ENCODE data around the gene UTP11. TPM values are rescaled to one million over a fixed set of nuclear protein-coding genes. Genes with fewer than 3 reads are reported as not detected.

Gene UTP11
- total RNA-seq, 5 donors from 2014 or later (not counting 1 experiment from before 2014, with no cell fraction given): 8.5 to 18.3 (median 15.9) TPM

- no peak overlapping the region for H3K4me3 ChIP-seq (ENCODE audit: control insufficient read depth in 1 of 2, extremely low read depth in 1 of 2, low read length in 1 of 2)
- ChIA-PET POLR2A (interaction anchor here in 1 of 2 donors (0.5 kb wide), 1 partner anchor 139 kb away, joined by 3 read pairs; no protein-coding TSS in a partner anchor), CTCF (no interaction called here)
- DNase-seq: no peak
- WGBS (ENCODE audit: insufficient coverage): 100% methylated on average over 6 of the region's 11 CpGs
- no peaks in the 10 kb centered on the region for H3K9me3 ChIP-seq
- Mint-ChIP-seq H3K4me3 (peak overlapping the region in 1 of 3 donors; percentile 100), H3K36me3 (peaks cover 22% of the 10 kb centered on the region), H3K27me3 (no peaks in the 10 kb centered on the region), H3K27ac (no peak overlapping the region), H3K9me3 (no peaks in the 10 kb centered on the region), H3K4me1 (peaks cover 38 to 55% (median 55%) of the 10 kb centered on the region in 3 donors)
- H3K27me3 ChIP-seq (replicated peaks in 1 of 2; ENCODE audit: control insufficient read depth in 2 of 2, extremely low read depth in 1 of 2, insufficient read depth in 2 of 2, low read length in 1 of 2): no peaks in the 10 kb centered on the region
- H3K36me3 ChIP-seq (ENCODE audit: control insufficient read depth in 2 of 2, extremely low read depth in 1 of 2, insufficient read depth in 1 of 2, low read length in 1 of 2): peaks cover 5 to 30% of the 10 kb centered on the region in 2 donors
- ATAC-seq (replicated peaks in 1 of 4): no peak
- H3K4me1 ChIP-seq (ENCODE audit: control insufficient read depth in 1 of 2, extremely low read depth in 1 of 2, insufficient read depth in 2 of 2, low read length in 2 of 2): peaks cover 16 to 36% of the 10 kb centered on the region in 2 experiments
- H3K27ac ChIP-seq (ENCODE audit: low read length): no peak overlapping the region
These were observed 2.3 kb downstream of the UTP11 start for GRCh38 chr1:38014724-38015424.

- H3K4me3 Mint-ChIP-seq: no peak overlapping the region
- 93% methylated on average over 5 of the region's 6 CpGs for WGBS (ENCODE audit: insufficient coverage)
- Histone ChIP-seq H3K27ac (ENCODE audit: low read length) (no peak overlapping the region), H3K27me3 (replicated peaks in 1 of 2; ENCODE audit: control insufficient read depth in 2 of 2, extremely low read depth in 1 of 2, insufficient read depth in 2 of 2, low read length in 1 of 2) (no peaks in the 10 kb centered on the region), H3K4me1 (ENCODE audit: control insufficient read depth in 1 of 2, extremely low read depth in 1 of 2, insufficient read depth in 2 of 2, low read length in 2 of 2) (peaks cover 16 to 29% of the 10 kb centered on the region in 2 experiments), H3K9me3 (no peaks in the 10 kb centered on the region), H3K36me3 (ENCODE audit: control insufficient read depth in 2 of 2, extremely low read depth in 1 of 2, insufficient read depth in 1 of 2, low read length in 1 of 2) (peaks cover 5 to 40% of the 10 kb centered on the region in 2 donors), H3K4me3 (ENCODE audit: control insufficient read depth in 1 of 2, extremely low read depth in 1 of 2, low read length in 1 of 2) (no peak overlapping the region)
- H3K36me3 Mint-ChIP-seq: peaks cover 28% of the 10 kb centered on the region
- DNase-seq: no peak
- no peaks in the 10 kb centered on the region for H3K27me3 Mint-ChIP-seq
- no peaks in the 10 kb centered on the region for H3K9me3 Mint-ChIP-seq
- peaks cover 38 to 49% (median 47%) of the 10 kb centered on the region in 3 donors for H3K4me1 Mint-ChIP-seq
- CTCF ChIA-PET: no interaction called here
- no peak for ATAC-seq (replicated peaks in 1 of 4)
- POLR2A ChIA-PET: no interaction called here
- peak overlapping the region; percentile 34 to 63 for H3K27ac Mint-ChIP-seq
These were observed 3.6 kb downstream of the UTP11 start for GRCh38 chr1:38015978-38016725.

GRCh38 chr1:38018864-38019343, 6.4 kb downstream of the UTP11 start:
- H3K4me3 Mint-ChIP-seq: no peak overlapping the region
- Histone ChIP-seq H3K36me3 (ENCODE audit: control insufficient read depth in 2 of 2, extremely low read depth in 1 of 2, insufficient read depth in 1 of 2, low read length in 1 of 2) (peaks cover 5 to 66% of the 10 kb centered on the region in 2 donors), H3K4me1 (ENCODE audit: control insufficient read depth in 1 of 2, extremely low read depth in 1 of 2, insufficient read depth in 2 of 2, low read length in 2 of 2) (peaks cover 5 to 7% of the 10 kb centered on the region in 2 experiments), H3K27ac (ENCODE audit: low read length) (no peak overlapping the region), H3K9me3 (no peaks in the 10 kb centered on the region), H3K27me3 (replicated peaks in 1 of 2; ENCODE audit: control insufficient read depth in 2 of 2, extremely low read depth in 1 of 2, insufficient read depth in 2 of 2, low read length in 1 of 2) (no peaks in the 10 kb centered on the region), H3K4me3 (ENCODE audit: control insufficient read depth in 1 of 2, extremely low read depth in 1 of 2, low read length in 1 of 2) (no peak overlapping the region)
- peaks cover 42% of the 10 kb centered on the region for H3K36me3 Mint-ChIP-seq
- H3K27me3 Mint-ChIP-seq: no peaks in the 10 kb centered on the region
- peak overlapping the region in 1 of 2 donors; percentile 21 for H3K27ac Mint-ChIP-seq
- DNase-seq (peak in 1 of 35 experiments; percentile 47), ATAC-seq (replicated peaks in 1 of 4) (peak in 3 of 4 experiments; percentile 49 to 63 (median 51))
- POLR2A ChIA-PET: interaction anchor here in 1 of 2 donors (0.9 kb wide), 1 partner anchor 86 kb away, joined by 16 read pairs; no protein-coding TSS in a partner anchor
- 73% methylated on average over 5 of the region's 6 CpGs for WGBS (ENCODE audit: insufficient coverage)
- H3K4me1 Mint-ChIP-seq: peaks cover 19 to 24% (median 22%) of the 10 kb centered on the region in 3 donors
- no peaks in the 10 kb centered on the region for H3K9me3 Mint-ChIP-seq
- CTCF ChIA-PET: interaction anchor here in 1 of 2 donors (0.5 to 1.8 kb wide), 10 partner anchors 9 to 336 kb away, joined by 3 to 5 read pairs (median 4); partner anchors contain the start of gene SF3A3

GRCh38 chr1:38020396-38020795, 7.9 kb downstream of the UTP11 start:
- Histone ChIP-seq H3K9me3 (no peaks in the 10 kb centered on the region), H3K4me3 (ENCODE audit: control insufficient read depth in 1 of 2, extremely low read depth in 1 of 2, low read length in 1 of 2) (no peak overlapping the region)
- POLR2A ChIA-PET: no interaction called here

GRCh38 chr1:38021969-38022368, 9.4 kb downstream of the UTP11 start:
- Histone ChIP-seq H3K4me3 (ENCODE audit: control insufficient read depth in 1 of 2, extremely low read depth in 1 of 2, low read length in 1 of 2) (no peak overlapping the region), H3K4me1 (ENCODE audit: control insufficient read depth in 1 of 2, extremely low read depth in 1 of 2, insufficient read depth in 2 of 2, low read length in 2 of 2) (peaks cover 0 to 3% of the 10 kb centered on the region in 2 experiments), H3K27ac (ENCODE audit: low read length) (no peak overlapping the region), H3K27me3 (replicated peaks in 1 of 2; ENCODE audit: control insufficient read depth in 2 of 2, extremely low read depth in 1 of 2, insufficient read depth in 2 of 2, low read length in 1 of 2) (no peaks in the 10 kb centered on the region), H3K36me3 (ENCODE audit: control insufficient read depth in 2 of 2, extremely low read depth in 1 of 2, insufficient read depth in 1 of 2, low read length in 1 of 2) (peaks cover 11 to 81% of the 10 kb centered on the region in 2 donors), H3K9me3 (no peaks in the 10 kb centered on the region)
- ATAC-seq (replicated peaks in 1 of 4) (no peak), DNase-seq (no peak)
- Mint-ChIP-seq H3K4me3 (no peak overlapping the region), H3K4me1 (peaks cover 5 to 11% (median 6%) of the 10 kb centered on the region in 3 donors), H3K36me3 (peaks cover 47% of the 10 kb centered on the region), H3K27me3 (no peaks in the 10 kb centered on the region), H3K9me3 (no peaks in the 10 kb centered on the region), H3K27ac (no peak overlapping the region)
- ChIA-PET POLR2A (interaction anchor here in 1 of 2 donors (0.7 kb wide), 1 partner anchor 32 kb away, joined by 5 read pairs; the partner anchor contains the start of gene SF3A3), CTCF (no interaction called here)
- 60% methylated on average over 1 of the region's 5 CpGs for WGBS (ENCODE audit: insufficient coverage)

More at GRCh38 chr1:38020396-38020795, 7.9 kb downstream of the UTP11 start:
- CTCF ChIA-PET: interaction anchor here in 1 of 2 donors (1.8 kb wide), 1 partner anchor 10 kb away, joined by 5 read pairs; no protein-coding TSS in a partner anchor
- H3K4me3 Mint-ChIP-seq: no peak overlapping the region
- H3K27me3 ChIP-seq (replicated peaks in 1 of 2; ENCODE audit: control insufficient read depth in 2 of 2, extremely low read depth in 1 of 2, insufficient read depth in 2 of 2, low read length in 1 of 2): no peaks in the 10 kb centered on the region
- peaks cover 12 to 74% of the 10 kb centered on the region in 2 donors for H3K36me3 ChIP-seq (ENCODE audit: control insufficient read depth in 2 of 2, extremely low read depth in 1 of 2, insufficient read depth in 1 of 2, low read length in 1 of 2)
- H3K36me3 Mint-ChIP-seq: peaks cover 49% of the 10 kb centered on the region
- H3K27ac ChIP-seq (ENCODE audit: low read length): no peak overlapping the region
- H3K27me3 Mint-ChIP-seq: no peaks in the 10 kb centered on the region
- WGBS (ENCODE audit: insufficient coverage): no CpG with 5 or more reads among the region's 2 CpGs
- ATAC-seq (replicated peaks in 1 of 4) (no peak), DNase-seq (no peak)
- no peaks in the 10 kb centered on the region for H3K9me3 Mint-ChIP-seq
- no peak overlapping the region for H3K27ac Mint-ChIP-seq
- H3K4me1 ChIP-seq (ENCODE audit: control insufficient read depth in 1 of 2, extremely low read depth in 1 of 2, insufficient read depth in 2 of 2, low read length in 2 of 2): peaks cover 0 to 2% of the 10 kb centered on the region in 2 experiments
- peaks cover 7 to 13% (median 12%) of the 10 kb centered on the region in 3 donors for H3K4me1 Mint-ChIP-seq

GRCh38 chr1:38022810-38023209, 10.3 kb downstream of the UTP11 start:
- POLR2A ChIA-PET: no interaction called here
- Histone ChIP-seq H3K4me3 (ENCODE audit: control insufficient read depth in 1 of 2, extremely low read depth in 1 of 2, low read length in 1 of 2) (no peak overlapping the region), H3K27me3 (replicated peaks in 1 of 2; ENCODE audit: control insufficient read depth in 2 of 2, extremely low read depth in 1 of 2, insufficient read depth in 2 of 2, low read length in 1 of 2) (no peaks in the 10 kb centered on the region), H3K36me3 (ENCODE audit: control insufficient read depth in 2 of 2, extremely low read depth in 1 of 2, insufficient read depth in 1 of 2, low read length in 1 of 2) (peaks cover 13 to 72% of the 10 kb centered on the region in 2 donors), H3K4me1 (ENCODE audit: control insufficient read depth in 1 of 2, extremely low read depth in 1 of 2, insufficient read depth in 2 of 2, low read length in 2 of 2) (peaks cover 0 to 10% of the 10 kb centered on the region in 2 experiments), H3K27ac (ENCODE audit: low read length) (no peak overlapping the region), H3K9me3 (no peaks in the 10 kb centered on the region)
- DNase-seq: no peak
- ATAC-seq (replicated peaks in 1 of 4): no peak
- no peaks in the 10 kb centered on the region for H3K9me3 Mint-ChIP-seq
- peaks cover 5 to 15% (median 7%) of the 10 kb centered on the region in 3 donors for H3K4me1 Mint-ChIP-seq
- H3K27ac Mint-ChIP-seq: no peak overlapping the region
- WGBS (ENCODE audit: insufficient coverage): 84% methylated on average over 2 of the region's 3 CpGs
- H3K4me3 Mint-ChIP-seq: no peak overlapping the region
- no peaks in the 10 kb centered on the region for H3K27me3 Mint-ChIP-seq
- peaks cover 45% of the 10 kb centered on the region for H3K36me3 Mint-ChIP-seq
- CTCF ChIA-PET: no interaction called here

Measured in T-cell (primary cell).